B cell (primary cell): Measurements from ENCODE around the gene SLC52A1. TPM values are rescaled to one million over a fixed set of nuclear protein-coding genes. Genes with fewer than 3 reads are reported as not detected.

Experiments used
- ATAC-seq: fragments of 200-7000 bp; cut with Tn5 transposase; one replicate; pipeline ENCODE4 v1.10.0; 2021; ENCODE audit warnings: low read depth, mild to moderate bottlenecking, moderate number of reproducible peaks, moderate library complexity
- CTCF ChIA-PET: fragments of 350-600 bp; sonication (Branson Sonifier 250); formaldehyde crosslinking; loops from one replicate; lab custom pipeline; 2021; ENCODE audit warnings: antibody characterized with exemption, inconsistent platforms; lab: Charles Lee
- POLR2A ChIA-PET: fragments of 350-600 bp; sonication (Branson Sonifier 250); formaldehyde crosslinking; loops from one replicate; lab custom pipeline; 2021; ENCODE audit warnings: antibody characterized with exemption; lab: Charles Lee
- DNase-seq: peaks from one replicate; pipeline ENCODE4 v3.0.0; 2013
- H2AFZ ChIP-seq: 2 replicates; pipeline ENCODE4 v1.6.1; 2012; ENCODE audit warnings: mild to moderate bottlenecking, low read depth, low read length; ENCODE audit not compliant: insufficient read depth, poor library complexity, severe bottlenecking
- H3K27ac ChIP-seq, 2 donors: 1 replicate in 1 of 2; 2 replicates in 1 of 2; pipeline ENCODE4 v1.5.1; 2012 to 2013; ENCODE audit warnings: low read length in 2 of 2, mild to moderate bottlenecking in 2 of 2, moderate library complexity in 1 of 2
- H3K27me3 ChIP-seq, 4 experiments: fragments of 200-600 bp in 1 of 4; sonication (generic) in 1 of 4; replicated peaks in 1 of 4; 1 replicate in 2 of 4; 2 replicates in 2 of 4; pipeline versions ENCODE4 v1.6.1 to v1.7.0; 2013 to 2016; ENCODE audit warnings: low read length in 3 of 4, mild to moderate bottlenecking in 2 of 4, mixed read lengths in 1 of 4, moderate library complexity in 1 of 4; ENCODE audit not compliant: insufficient read depth in 4 of 4, control insufficient read depth in 3 of 4; ENCODE audit errors: control extremely low read depth in 1 of 4
- H3K36me3 ChIP-seq, 2 experiments: replicated peaks in 1 of 2; 1 replicate in 1 of 2; 2 replicates in 1 of 2; pipeline versions ENCODE4 v1.6.1 to v1.7.1; 2013; ENCODE audit warnings: low read length in 1 of 2; ENCODE audit not compliant: insufficient read depth in 2 of 2, control insufficient read depth in 1 of 2; ENCODE audit errors: control extremely low read depth in 1 of 2, extremely low read depth in 1 of 2
- H3K4me1 ChIP-seq, 2 donors: fragments of 200-600 bp in 1 of 2; sonication (generic) in 1 of 2; 1 replicate in 1 of 2; 2 replicates in 1 of 2; pipeline versions ENCODE4 v1.5.1 to v1.6.1; 2013 to 2017; ENCODE audit warnings: low read length in 2 of 2; ENCODE audit not compliant: control insufficient read depth in 2 of 2, insufficient read depth in 2 of 2
- H3K4me2 ChIP-seq: replicated peaks from 2 replicates; pipeline ENCODE3; 2012; ENCODE audit warnings: mild to moderate bottlenecking, low read depth, low read length; ENCODE audit not compliant: poor library complexity, severe bottlenecking
- H3K4me3 ChIP-seq, 5 experiments: fragments of 200-600 bp in 1 of 5; sonication (generic) in 1 of 5; 1 replicate in 3 of 5; 2 replicates in 2 of 5; pipeline versions ENCODE4 v1.5.1 to v1.7.0; 2011 to 2016; ENCODE audit warnings: low read length in 4 of 5, mild to moderate bottlenecking in 4 of 5, low read depth in 2 of 5, control low read depth in 1 of 5, moderate library complexity in 1 of 5; ENCODE audit not compliant: insufficient read depth in 1 of 5; ENCODE audit errors: control extremely low read depth in 1 of 5, extremely low read depth in 1 of 5
- H3K79me2 ChIP-seq: fragments of 200-600 bp; sonication (generic); one replicate; pipeline ENCODE4 v1.6.0; 2016; ENCODE audit warnings: low read length; ENCODE audit not compliant: control insufficient read depth, insufficient read depth
- H3K9ac ChIP-seq: fragments of 200-600 bp; sonication (generic); 2 replicates; pipeline ENCODE4 v1.6.1; 2017; ENCODE audit warnings: mild to moderate bottlenecking, low read length, moderate library complexity
- H3K9me3 ChIP-seq, 3 donors: one replicate each; pipeline versions ENCODE4 v1.6.1 to v1.7.1; 2013; ENCODE audit warnings: low read length in 2 of 3; ENCODE audit not compliant: control insufficient read depth in 2 of 3, insufficient read depth in 1 of 3; ENCODE audit errors: control extremely low read depth in 1 of 3
- H4K20me1 ChIP-seq: 2 replicates; pipeline ENCODE4 v1.6.0; 2012; ENCODE audit warnings: mild to moderate bottlenecking, low read length; ENCODE audit not compliant: insufficient read depth, control insufficient read depth, poor library complexity, severe bottlenecking
- H3K27ac Mint-ChIP-seq: one replicate; pipeline ENCODE4 v1.8.0; 2021; ENCODE audit warnings: mixed read lengths
- H3K27me3 Mint-ChIP-seq: one replicate; pipeline ENCODE4 v1.8.0; 2021; ENCODE audit warnings: mixed read lengths
- H3K4me1 Mint-ChIP-seq: one replicate; pipeline ENCODE4 v1.8.0; 2021; ENCODE audit warnings: mixed read lengths
- H3K4me3 Mint-ChIP-seq: one replicate; pipeline ENCODE4 v1.8.0; 2021; ENCODE audit warnings: mixed read lengths
- H3K9me3 Mint-ChIP-seq: one replicate; pipeline ENCODE4 v1.8.0; 2022; ENCODE audit warnings: mixed read lengths; ENCODE audit not compliant: insufficient read depth
- EZH2 ChIP-seq: IDR thresholded peaks from 2 replicates; pipeline ENCODE4 v1.6.1; 2012; ENCODE audit warnings: borderline replicate concordance, low read depth, mild to moderate bottlenecking, moderate library complexity, low read length; ENCODE audit not compliant: insufficient read depth, poor library complexity, severe bottlenecking
- WGBS: methylation state at CpG from one replicate; pipeline ENCODE4 v1.1.5; 2013; ENCODE audit warnings: missing lambda C conversion rate; ENCODE audit not compliant: insufficient coverage; 5-methylcytosine and 5-hydroxymethylcytosine counted together
- intact Hi-C: fragments of 100-400 bp; cut with micrococcal nuclease; formaldehyde crosslinking; loops from one replicate; pipeline ENCODE4 v1.10.0; 2022
- polyA plus RNA-seq: library from polyadenylated mRNA; depleted of rRNA; stranded (reverse); fragments of >200 nt; gene quantifications from 2 replicates; pipeline ENCODE4 v1.2.3, GENCODE V29; 2012
- total RNA-seq, 2 donors: library from RNA; stranded (reverse); fragments of 120-200 nt in 1 of 2; gene quantifications; 1 replicate in 1 of 2; 2 replicates in 1 of 2; pipeline versions ENCODE4 v1.2.3 to v1.2.4, GENCODE V29; 2013 to 2022
- TF ChIP-seq, protein P1 (sequence below): fragments of 200-600 bp; IDR thresholded peaks from one replicate; pipeline ENCODE4 v1.8.0; 2022; ENCODE audit warnings: antibody characterized with exemption, mild to moderate bottlenecking

Gene SLC52A1
- total and polyA plus RNA-seq, 2 donors (not counting 1 experiment from before 2014, with no cell fraction given), result not detected

DNA sequence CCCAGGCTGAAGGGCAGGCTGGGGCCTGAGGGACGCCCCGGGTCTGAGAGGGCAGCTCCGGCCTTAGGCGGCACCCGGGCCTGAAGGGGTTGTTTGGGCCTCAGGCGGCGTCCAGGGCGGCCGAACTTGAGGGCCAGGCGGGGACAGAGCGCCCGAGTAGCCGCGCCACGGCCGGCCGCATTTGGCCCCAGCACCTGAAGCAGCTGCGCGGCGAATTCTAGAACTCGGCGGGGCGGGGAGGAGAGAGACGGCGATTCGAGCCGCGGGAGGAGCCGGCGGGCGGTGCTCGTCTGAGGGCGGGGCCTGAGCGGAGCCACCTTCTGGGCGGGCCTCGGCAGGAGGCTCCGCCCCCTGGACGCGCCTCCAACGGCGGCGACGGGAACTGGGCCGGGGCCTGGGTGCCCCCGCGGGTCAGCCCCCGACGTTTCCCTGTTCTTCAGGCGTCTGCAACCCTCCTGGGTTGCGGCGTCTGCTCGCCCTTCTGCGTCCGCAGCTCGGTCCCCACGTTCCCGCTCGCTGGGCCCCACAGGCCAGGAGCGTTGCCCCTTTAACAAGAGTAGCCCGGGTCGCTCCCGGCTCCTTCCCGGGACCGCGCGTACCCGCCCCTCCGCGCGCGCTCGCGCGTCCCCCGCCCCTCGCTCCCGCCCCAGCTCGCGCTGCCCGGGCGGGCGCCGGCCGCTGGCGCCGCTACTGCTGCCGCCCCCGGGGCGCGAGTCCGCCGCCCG is 37.8 kb downstream of the SLC52A1 start, which contains the start of the genes INCA1 and KIF1C:
TSS of gene INCA1 (minus strand) at position 221 of the 725 bp plus-strand sequence. CDS start 3,085 bp downstream, outside the sequence.
TSS of gene KIF1C (plus strand) at position 649 of the 725 bp plus-strand sequence. CDS start 2,297 bp downstream, outside the sequence.
- H4K20me1 ChIP-seq, result peaks cover 8% of the 10 kb centered on the region
- POLR2A ChIA-PET, result interaction anchor here (0.5 to 3.1 kb wide), 8 partner anchors 9 to 85 kb away, joined by 3 to 16 read pairs (median 6); partner anchors contain the start of genes CAMTA2, PFN1, RNF167 and SLC25A11
- Mint-ChIP-seq H3K4me3 (peak within 1 kb of the TSS; percentile 85), H3K27ac (peak within 1 kb of the TSS; percentile 83), H3K4me1 (peaks cover 21% of the 10 kb centered on the region), H3K9me3 (no peaks in the 10 kb centered on the region), H3K27me3 (no peaks in the 10 kb centered on the region)
- H3K36me3 ChIP-seq, result no peaks in the 10 kb centered on the region
- TF ChIP-seq EZH2, result no peak
- TF ChIP-seq, protein P1, sequence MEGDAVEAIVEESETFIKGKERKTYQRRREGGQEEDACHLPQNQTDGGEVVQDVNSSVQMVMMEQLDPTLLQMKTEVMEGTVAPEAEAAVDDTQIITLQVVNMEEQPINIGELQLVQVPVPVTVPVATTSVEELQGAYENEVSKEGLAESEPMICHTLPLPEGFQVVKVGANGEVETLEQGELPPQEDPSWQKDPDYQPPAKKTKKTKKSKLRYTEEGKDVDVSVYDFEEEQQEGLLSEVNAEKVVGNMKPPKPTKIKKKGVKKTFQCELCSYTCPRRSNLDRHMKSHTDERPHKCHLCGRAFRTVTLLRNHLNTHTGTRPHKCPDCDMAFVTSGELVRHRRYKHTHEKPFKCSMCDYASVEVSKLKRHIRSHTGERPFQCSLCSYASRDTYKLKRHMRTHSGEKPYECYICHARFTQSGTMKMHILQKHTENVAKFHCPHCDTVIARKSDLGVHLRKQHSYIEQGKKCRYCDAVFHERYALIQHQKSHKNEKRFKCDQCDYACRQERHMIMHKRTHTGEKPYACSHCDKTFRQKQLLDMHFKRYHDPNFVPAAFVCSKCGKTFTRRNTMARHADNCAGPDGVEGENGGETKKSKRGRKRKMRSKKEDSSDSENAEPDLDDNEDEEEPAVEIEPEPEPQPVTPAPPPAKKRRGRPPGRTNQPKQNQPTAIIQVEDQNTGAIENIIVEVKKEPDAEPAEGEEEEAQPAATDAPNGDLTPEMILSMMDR, result no peak
- H3K4me2 ChIP-seq, result peak within 1 kb of the TSS; percentile 97
- H3K27ac ChIP-seq, result peak within 1 kb of the TSS in 1 of 2 donors; percentile 65
- peak within 1 kb of the TSS; percentile 75 for H3K9ac ChIP-seq
- WGBS, result under 1% methylated on average over 93 of the region's 93 CpGs
- peak within 1 kb of the TSS; percentile 91 for H2AFZ ChIP-seq
- H3K4me3 ChIP-seq, result peak within 1 kb of the TSS; percentile 34 to 73 (median 66)
- DNase-seq (peak; percentile 95), ATAC-seq (peak; percentile 96)
- peaks cover 0 to 13% (median 2%) of the 10 kb centered on the region in 4 experiments for H3K27me3 ChIP-seq
- no peaks in the 10 kb centered on the region for H3K9me3 ChIP-seq
- CTCF ChIA-PET, result interaction anchor here (0.9 to 3.5 kb wide), 7 partner anchors 10 to 117 kb away, joined by 3 to 26 read pairs (median 4); partner anchors contain the start of genes CAMTA2, PFN1, RNF167 and SLC25A11
- peaks cover 22 to 26% of the 10 kb centered on the region in 2 donors for H3K4me1 ChIP-seq
- intact Hi-C loops, result loop anchor here (1.0 to 5.0 kb wide), 8 partner anchors 10 to 81 kb away; partner anchors contain the start of genes CAMTA2, PFN1, RNF167 and SLC25A11
- H3K79me2 ChIP-seq, result no peaks in the 10 kb centered on the region
